Fibroblast of lung (primary cell): Measurements from ENCODE around the gene CTTNBP2NL. TPM values are rescaled to one million over a fixed set of nuclear protein-coding genes. Genes with fewer than 3 reads are reported as not detected.
"Not testable (repeated sequence)": the region's sequence is repeated elsewhere in the genome, so short reads cannot be mapped to it uniquely, and the experiment has no call there.

Source experiments
- DNase-seq, 2 donors: peaks; one replicate each; pipeline versions ENCODE4 v3.0.0 to v3.0.0-alpha.2; 2010; ENCODE audit warnings: low read depth in 2 of 2
- H2AFZ ChIP-seq: 2 replicates; pipeline ENCODE4 v1.5.1; 2012; ENCODE audit warnings: low read length, control low read depth, inconsistent platforms
- H3K27ac ChIP-seq: 2 replicates; pipeline ENCODE4 v1.5.1; 2011; ENCODE audit warnings: low read length, control low read depth; ENCODE audit not compliant: insufficient read depth
- H3K27me3 ChIP-seq: 2 replicates; pipeline ENCODE4 v1.5.1; 2011; ENCODE audit warnings: mild to moderate bottlenecking, low read length; ENCODE audit not compliant: control insufficient read depth, insufficient read depth
- H3K36me3 ChIP-seq: 2 replicates; pipeline ENCODE4 v1.5.1; 2011; ENCODE audit warnings: low read length; ENCODE audit not compliant: control insufficient read depth, insufficient read depth
- H3K4me1 ChIP-seq: 2 replicates; pipeline ENCODE4 v1.5.1; 2011; ENCODE audit warnings: low read length; ENCODE audit not compliant: control insufficient read depth, insufficient read depth; ENCODE audit errors: extremely low read depth
- H3K4me2 ChIP-seq: 2 replicates; pipeline ENCODE4 v1.5.1; 2011; ENCODE audit warnings: low read length, control low read depth; ENCODE audit not compliant: insufficient read depth; ENCODE audit errors: extremely low read depth
- H3K4me3 ChIP-seq, 4 experiments: fragments of 200-600 bp in 1 of 4; sonication (generic) in 1 of 4; replicated peaks in 1 of 4; 2 replicates each; pipeline ENCODE4 v1.5.1; 2011 to 2016; ENCODE audit warnings: low read length in 4 of 4, low read depth in 3 of 4, mild to moderate bottlenecking in 3 of 4, control low read depth in 2 of 4, inconsistent platforms in 1 of 4, mixed read lengths in 1 of 4; ENCODE audit not compliant: insufficient read depth in 1 of 4; ENCODE audit errors: control extremely low read depth in 1 of 4
- H3K79me2 ChIP-seq: 2 replicates; pipeline ENCODE4 v1.5.1; 2012; ENCODE audit warnings: mild to moderate bottlenecking, low read length, inconsistent platforms; ENCODE audit not compliant: control insufficient read depth, insufficient read depth
- H3K9ac ChIP-seq: 2 replicates; pipeline ENCODE4 v1.5.1; 2011; ENCODE audit warnings: mild to moderate bottlenecking, low read length, control low read depth; ENCODE audit not compliant: insufficient read depth
- H3K9me3 ChIP-seq: 2 replicates; pipeline ENCODE4 v1.5.1; 2012; ENCODE audit warnings: low read depth, low read length; ENCODE audit not compliant: control insufficient read depth, insufficient read depth
- H4K20me1 ChIP-seq: 2 replicates; pipeline ENCODE4 v1.5.1; 2011; ENCODE audit warnings: low read length; ENCODE audit not compliant: control insufficient read depth, insufficient read depth; ENCODE audit errors: extremely low read depth
- EZH2 ChIP-seq: IDR thresholded peaks from 2 replicates; pipeline ENCODE4 v1.5.1; 2012; ENCODE audit warnings: low read length, control low read depth, mild to moderate bottlenecking; ENCODE audit errors: missing control alignments
- polyA plus RNA-seq, 2 donors: library from polyadenylated mRNA; depleted of rRNA in 1 of 2; stranded (reverse) in 1 of 2; unstranded in 1 of 2; fragments of >200 nt; gene quantifications; 2 replicates each; pipeline ENCODE4 v1.2.1, GENCODE V29; 2011 to 2012; ENCODE audit warnings: missing spikeins in 1 of 2
- total RNA-seq: library from RNA; depleted of rRNA; stranded (reverse); fragments of >200 nt; gene quantifications from 2 replicates; pipeline ENCODE4 v1.2.1, GENCODE V29; 2014
- TF ChIP-seq, protein P1 (sequence below), 2 donors: IDR thresholded peaks in 1 of 2; conservative IDR thresholded peaks in 1 of 2; 1 replicate in 1 of 2; 2 replicates in 1 of 2; pipeline ENCODE4 v1.5.1; 2011 to 2012; ENCODE audit warnings: low read length in 2 of 2, control low read depth in 1 of 2, inconsistent platforms in 1 of 2, low read depth in 1 of 2, mild to moderate bottlenecking in 1 of 2

The CTTNBP2NL gene
- total and polyA plus RNA-seq, 2 donors (not counting 1 experiment from before 2014, with no cell fraction given), result 18.5 to 26.8 TPM

DNA sequence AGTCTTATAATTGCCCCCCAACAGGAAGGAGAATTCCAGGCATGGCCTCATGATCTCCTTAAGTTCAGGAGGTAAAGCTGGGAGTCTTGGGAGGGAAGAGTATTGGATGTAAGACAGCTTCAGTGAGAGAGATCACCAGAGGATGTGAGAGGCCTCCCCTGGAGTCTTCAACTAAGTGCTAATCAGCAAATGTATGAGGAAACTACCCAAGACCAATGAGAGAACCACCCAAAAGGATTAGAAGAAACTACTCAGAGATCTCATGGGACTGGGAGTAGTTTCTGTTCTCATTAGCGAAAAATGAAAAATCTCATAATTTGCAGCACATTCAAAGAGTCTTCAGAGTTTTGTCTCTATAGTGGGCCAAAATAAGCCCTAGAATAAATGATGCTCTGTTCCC, 76.1 kb downstream of the CTTNBP2NL start:
- H3K4me3 ChIP-seq, result no peak overlapping the region
- H3K4me2 ChIP-seq, result no peak overlapping the region
- H3K9ac ChIP-seq, result no peak overlapping the region
- H3K9me3 ChIP-seq, result no peaks in the 10 kb centered on the region
- H3K4me1 ChIP-seq, result no peaks in the 10 kb centered on the region
- no peak for DNase-seq
- H3K36me3 ChIP-seq, result no peaks in the 10 kb centered on the region
- H3K27ac ChIP-seq, result no peak overlapping the region
- no peak overlapping the region for H2AFZ ChIP-seq
- TF ChIP-seq, protein P1, sequence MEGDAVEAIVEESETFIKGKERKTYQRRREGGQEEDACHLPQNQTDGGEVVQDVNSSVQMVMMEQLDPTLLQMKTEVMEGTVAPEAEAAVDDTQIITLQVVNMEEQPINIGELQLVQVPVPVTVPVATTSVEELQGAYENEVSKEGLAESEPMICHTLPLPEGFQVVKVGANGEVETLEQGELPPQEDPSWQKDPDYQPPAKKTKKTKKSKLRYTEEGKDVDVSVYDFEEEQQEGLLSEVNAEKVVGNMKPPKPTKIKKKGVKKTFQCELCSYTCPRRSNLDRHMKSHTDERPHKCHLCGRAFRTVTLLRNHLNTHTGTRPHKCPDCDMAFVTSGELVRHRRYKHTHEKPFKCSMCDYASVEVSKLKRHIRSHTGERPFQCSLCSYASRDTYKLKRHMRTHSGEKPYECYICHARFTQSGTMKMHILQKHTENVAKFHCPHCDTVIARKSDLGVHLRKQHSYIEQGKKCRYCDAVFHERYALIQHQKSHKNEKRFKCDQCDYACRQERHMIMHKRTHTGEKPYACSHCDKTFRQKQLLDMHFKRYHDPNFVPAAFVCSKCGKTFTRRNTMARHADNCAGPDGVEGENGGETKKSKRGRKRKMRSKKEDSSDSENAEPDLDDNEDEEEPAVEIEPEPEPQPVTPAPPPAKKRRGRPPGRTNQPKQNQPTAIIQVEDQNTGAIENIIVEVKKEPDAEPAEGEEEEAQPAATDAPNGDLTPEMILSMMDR (conservative IDR thresholded peaks at IDR 0.05 in 1 of 2, IDR thresholded peaks at IDR 0.05 in 1 of 2; ENCODE audit: low read depth in 1 of 2, low read length in 2 of 2), result no peak
- H3K27me3 ChIP-seq, result no peaks in the 10 kb centered on the region
- H4K20me1 ChIP-seq, result no peaks in the 10 kb centered on the region
- no peaks in the 10 kb centered on the region for H3K79me2 ChIP-seq

DNA sequence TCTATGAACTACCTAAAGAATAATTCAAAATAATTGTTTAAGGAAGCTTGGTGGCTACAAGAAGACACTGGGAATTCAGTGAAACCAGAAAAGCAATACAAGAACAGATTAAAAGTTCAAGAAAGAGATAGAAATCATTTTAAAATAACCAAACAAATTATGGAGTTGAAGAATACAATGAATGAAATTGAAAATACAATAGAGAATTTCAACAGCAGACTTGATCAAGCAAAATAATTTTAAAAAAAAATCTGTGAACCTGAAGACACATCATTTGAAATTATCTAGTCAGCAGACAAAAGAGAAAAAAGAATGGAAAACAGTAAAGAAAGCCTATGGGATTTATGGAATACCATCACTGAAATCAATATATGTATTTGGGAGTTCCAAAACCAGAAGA, 81.5 kb downstream of the CTTNBP2NL start:
- Histone ChIP-seq H3K4me3 (no peak overlapping the region), H3K4me2 (no peak overlapping the region), H3K4me1 (no peaks in the 10 kb centered on the region), H3K27me3 (no peaks in the 10 kb centered on the region), H3K79me2 (no peaks in the 10 kb centered on the region), H2AFZ (no peak overlapping the region), H3K36me3 (no peaks in the 10 kb centered on the region), H4K20me1 (no peaks in the 10 kb centered on the region), H3K9ac (no peak overlapping the region), H3K27ac (no peak overlapping the region), H3K9me3 (no peaks in the 10 kb centered on the region)
- no peak for TF ChIP-seq EZH2
- TF ChIP-seq, protein P1 (conservative IDR thresholded peaks at IDR 0.05 in 1 of 2, IDR thresholded peaks at IDR 0.05 in 1 of 2; ENCODE audit: low read depth in 1 of 2, low read length in 2 of 2), result no peak
- no peak for DNase-seq

GRCh38 chr1:112478314-112478713, 82.3 kb downstream of the CTTNBP2NL start:
- Histone ChIP-seq H2AFZ (no peak overlapping the region), H3K36me3 (no peaks in the 10 kb centered on the region), H3K27me3 (no peaks in the 10 kb centered on the region), H3K4me2 (no peak overlapping the region), H3K9ac (no peak overlapping the region), H3K9me3 (no peaks in the 10 kb centered on the region), H3K27ac (no peak overlapping the region), H4K20me1 (no peaks in the 10 kb centered on the region), H3K79me2 (no peaks in the 10 kb centered on the region), H3K4me1 (no peaks in the 10 kb centered on the region), H3K4me3 (no peak overlapping the region)
- TF ChIP-seq EZH2, result no peak
- TF ChIP-seq, protein P1 (conservative IDR thresholded peaks at IDR 0.05 in 1 of 2, IDR thresholded peaks at IDR 0.05 in 1 of 2; ENCODE audit: low read depth in 1 of 2, low read length in 2 of 2), result no peak
- DNase-seq, result no peak

DNA sequence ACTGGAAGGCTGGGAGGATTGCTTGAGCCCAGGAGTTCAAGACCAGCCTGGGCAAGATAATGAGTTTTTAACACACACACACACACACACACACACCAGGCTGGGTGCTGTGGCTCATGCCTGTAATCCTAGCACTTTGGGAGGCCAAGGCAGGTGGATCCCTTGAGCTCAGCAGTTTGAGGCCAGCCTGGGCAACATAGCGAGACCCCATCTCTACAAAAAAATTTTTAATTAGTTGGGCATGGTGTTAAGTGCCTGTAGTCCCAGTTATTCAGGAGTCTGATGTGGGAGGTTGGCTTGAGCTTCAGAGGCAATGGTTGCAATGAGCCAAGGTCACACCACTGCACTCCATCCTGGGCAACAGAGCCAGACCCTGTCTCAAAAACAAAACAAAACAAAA, 90.0 kb downstream of the CTTNBP2NL start:
- H3K4me2 ChIP-seq, H3K4me1 ChIP-seq, H2AFZ ChIP-seq, H3K27me3 ChIP-seq, H3K4me3 ChIP-seq, H3K36me3 ChIP-seq, DNase-seq, H3K9ac ChIP-seq, H3K9me3 ChIP-seq, H3K79me2 ChIP-seq, H3K27ac ChIP-seq, H4K20me1 ChIP-seq: not testable (repeated sequence)

- not testable (repeated sequence) for H3K79me2 ChIP-seq, H3K9ac ChIP-seq, DNase-seq, H3K4me1 ChIP-seq, H2AFZ ChIP-seq, H3K27me3 ChIP-seq, H3K4me3 ChIP-seq, H3K36me3 ChIP-seq, H3K27ac ChIP-seq, H3K4me2 ChIP-seq, H4K20me1 ChIP-seq, H3K9me3 ChIP-seq
Measured at GRCh38 chr1:112487686-112488085, 91.7 kb downstream of the CTTNBP2NL start.
